ENCODE data around the gene HOXC5. TPM values are rescaled to one million over a fixed set of nuclear protein-coding genes. Genes with fewer than 3 reads are reported as not detected.
A peak's percentile ranks its signal among the peaks of the same experiment; 100 is the strongest.

HOXC5 gene
- total RNA-seq, 1 experiment from 2014 or later, result not detected

DNA sequence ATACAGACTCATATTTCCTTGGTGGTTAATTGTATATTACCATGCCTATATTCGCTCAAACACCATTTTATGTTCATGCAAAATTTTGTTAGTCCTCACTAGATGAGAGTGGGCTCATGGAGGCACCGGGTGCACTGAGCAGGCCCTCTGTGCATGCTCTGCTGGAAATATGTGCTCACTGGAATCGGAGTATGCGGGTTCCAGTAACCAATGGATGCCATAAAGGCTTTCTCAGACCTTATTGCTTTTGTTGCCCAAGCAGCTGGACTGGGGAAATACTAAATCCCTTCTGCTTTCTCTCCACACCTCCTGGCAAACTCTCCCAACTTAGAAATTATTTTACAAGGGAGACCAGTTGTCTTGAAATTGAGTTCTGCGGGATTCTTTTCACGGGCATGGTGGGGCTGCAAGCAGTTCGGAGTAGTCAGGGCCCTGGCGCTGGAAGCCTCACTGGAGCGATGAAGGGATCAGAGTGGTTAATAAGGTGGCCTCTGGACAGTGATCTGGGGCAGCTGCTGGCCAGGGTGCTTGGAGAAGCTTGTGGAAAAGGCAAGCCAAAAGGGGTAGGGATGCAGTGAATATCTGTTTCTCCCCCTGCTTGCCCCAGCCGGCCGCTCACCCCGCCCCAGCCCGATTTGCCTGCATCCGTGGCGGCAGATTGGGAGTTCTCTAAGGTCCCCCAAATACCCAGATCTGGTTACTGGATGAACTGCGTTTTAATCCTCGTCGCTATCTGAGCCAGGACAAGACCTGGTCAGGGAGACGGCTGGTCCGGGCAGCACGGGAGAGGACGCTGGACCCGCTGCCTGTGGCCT, 12.1 kb upstream of the HOXC5 start:
- Mint-ChIP-seq H3K4me3 (peak overlapping the region in 1 of 2 experiments; percentile 50; a peak in 2 of 5 replicates), H3K36me3 (ENCODE audit: insufficient read depth in 1 of 3, low read depth in 3 of 3) (no peaks in the 10 kb centered on the region), H3K9me3 (peaks cover 0 to 2% of the 10 kb centered on the region in 2 experiments; a peak in 2 of 5 replicates), H3K4me1 (peaks cover 13 to 30% of the 10 kb centered on the region in 2 experiments), H3K27ac (no peak overlapping the region; a peak in 1 of 7 replicates), H3K27me3 (ENCODE audit: low read depth) (peaks cover 100% of the 10 kb centered on the region)
- H4K91ac ChIP-seq (ENCODE audit: insufficient read length, low read depth, low read length), result no peak overlapping the region
- H4K20me1 ChIP-seq (ENCODE audit: control insufficient read depth, insufficient read depth, insufficient read length), result no peaks in the 10 kb centered on the region
- no peak overlapping the region for H2BK120ac ChIP-seq (ENCODE audit: low read depth, low read length, poor library complexity, severe bottlenecking)
- no peak overlapping the region for H2AK5ac ChIP-seq (ENCODE audit: insufficient read length, low read length)
- peaks cover 10% of the 10 kb centered on the region for H3K23me2 ChIP-seq (ENCODE audit: insufficient read length, low read depth, low read length, poor library complexity, severe bottlenecking)
- no peak overlapping the region for H3K4ac ChIP-seq (ENCODE audit: low read depth, low read length)
- H3T11ph ChIP-seq (ENCODE audit: low read length), result no peak overlapping the region
- no peak overlapping the region for H4K8ac ChIP-seq (replicated peaks; ENCODE audit: insufficient read length, low read depth, low read length)
- H3K14ac ChIP-seq (ENCODE audit: insufficient read depth, low read length), result no peak overlapping the region
- H2BK15ac ChIP-seq (ENCODE audit: low read depth, low read length), result no peak overlapping the region; the same call in 1 of the 2 replicates
- no peak overlapping the region for H2BK12ac ChIP-seq (ENCODE audit: insufficient read length, low read depth, low read length)
- H3K56ac ChIP-seq (ENCODE audit: insufficient read length, low read depth, low read length), result no peak overlapping the region
- H3K4me1 ChIP-seq (ENCODE audit: insufficient read depth, low read length), result no peaks in the 10 kb centered on the region
- H2BK5ac ChIP-seq (ENCODE audit: insufficient read length, low read length), result no peak overlapping the region
- no peaks in the 10 kb centered on the region for H3K9me3 ChIP-seq (ENCODE audit: control insufficient read depth, low read depth, low read length)
- TF ChIP-seq, protein P1, sequence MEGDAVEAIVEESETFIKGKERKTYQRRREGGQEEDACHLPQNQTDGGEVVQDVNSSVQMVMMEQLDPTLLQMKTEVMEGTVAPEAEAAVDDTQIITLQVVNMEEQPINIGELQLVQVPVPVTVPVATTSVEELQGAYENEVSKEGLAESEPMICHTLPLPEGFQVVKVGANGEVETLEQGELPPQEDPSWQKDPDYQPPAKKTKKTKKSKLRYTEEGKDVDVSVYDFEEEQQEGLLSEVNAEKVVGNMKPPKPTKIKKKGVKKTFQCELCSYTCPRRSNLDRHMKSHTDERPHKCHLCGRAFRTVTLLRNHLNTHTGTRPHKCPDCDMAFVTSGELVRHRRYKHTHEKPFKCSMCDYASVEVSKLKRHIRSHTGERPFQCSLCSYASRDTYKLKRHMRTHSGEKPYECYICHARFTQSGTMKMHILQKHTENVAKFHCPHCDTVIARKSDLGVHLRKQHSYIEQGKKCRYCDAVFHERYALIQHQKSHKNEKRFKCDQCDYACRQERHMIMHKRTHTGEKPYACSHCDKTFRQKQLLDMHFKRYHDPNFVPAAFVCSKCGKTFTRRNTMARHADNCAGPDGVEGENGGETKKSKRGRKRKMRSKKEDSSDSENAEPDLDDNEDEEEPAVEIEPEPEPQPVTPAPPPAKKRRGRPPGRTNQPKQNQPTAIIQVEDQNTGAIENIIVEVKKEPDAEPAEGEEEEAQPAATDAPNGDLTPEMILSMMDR (conservative IDR thresholded peaks at IDR 0.05), result no peak
- peaks cover 94% of the 10 kb centered on the region for H3K27me3 ChIP-seq (ENCODE audit: insufficient read depth, low read length)
- H3K18ac ChIP-seq (ENCODE audit: insufficient read length, low read depth, low read length), result no peak overlapping the region
- no peak overlapping the region for H3K9ac ChIP-seq (ENCODE audit: extremely low read depth, insufficient read length, low read length)
- DNase-seq, result no peak
- H3K79me2 ChIP-seq (ENCODE audit: insufficient read depth, low read length), result no peaks in the 10 kb centered on the region
- H3K27ac ChIP-seq (ENCODE audit: insufficient read length, low read depth, low read length), result no peak overlapping the region
- WGBS (ENCODE audit: extremely low coverage, insufficient read length, low lambda C conversion rate), result no CpG with 5 or more reads among the region's 23 CpGs
- H3K23ac ChIP-seq (ENCODE audit: insufficient read length, low read depth, low read length), result no peak overlapping the region
- H3K4me2 ChIP-seq (ENCODE audit: insufficient read depth, insufficient read length, low read length), result no peak overlapping the region
- no peak overlapping the region for H2BK20ac ChIP-seq (ENCODE audit: low read depth, low read length, poor library complexity, severe bottlenecking)
- H3K79me1 ChIP-seq (ENCODE audit: insufficient read depth, low read depth, low read length, poor library complexity, severe bottlenecking), result no peaks in the 10 kb centered on the region
- H2AFZ ChIP-seq (ENCODE audit: low read length), result no peak overlapping the region
- H4K5ac ChIP-seq (ENCODE audit: insufficient read length, low read depth, low read length), result no peak overlapping the region
